ENCODE data around the gene STX16.

STX16 gene

GRCh38 chr20:58669287-58670006 is 18.4 kb downstream of the STX16 start:
- TF ChIP-seq, protein P1, sequence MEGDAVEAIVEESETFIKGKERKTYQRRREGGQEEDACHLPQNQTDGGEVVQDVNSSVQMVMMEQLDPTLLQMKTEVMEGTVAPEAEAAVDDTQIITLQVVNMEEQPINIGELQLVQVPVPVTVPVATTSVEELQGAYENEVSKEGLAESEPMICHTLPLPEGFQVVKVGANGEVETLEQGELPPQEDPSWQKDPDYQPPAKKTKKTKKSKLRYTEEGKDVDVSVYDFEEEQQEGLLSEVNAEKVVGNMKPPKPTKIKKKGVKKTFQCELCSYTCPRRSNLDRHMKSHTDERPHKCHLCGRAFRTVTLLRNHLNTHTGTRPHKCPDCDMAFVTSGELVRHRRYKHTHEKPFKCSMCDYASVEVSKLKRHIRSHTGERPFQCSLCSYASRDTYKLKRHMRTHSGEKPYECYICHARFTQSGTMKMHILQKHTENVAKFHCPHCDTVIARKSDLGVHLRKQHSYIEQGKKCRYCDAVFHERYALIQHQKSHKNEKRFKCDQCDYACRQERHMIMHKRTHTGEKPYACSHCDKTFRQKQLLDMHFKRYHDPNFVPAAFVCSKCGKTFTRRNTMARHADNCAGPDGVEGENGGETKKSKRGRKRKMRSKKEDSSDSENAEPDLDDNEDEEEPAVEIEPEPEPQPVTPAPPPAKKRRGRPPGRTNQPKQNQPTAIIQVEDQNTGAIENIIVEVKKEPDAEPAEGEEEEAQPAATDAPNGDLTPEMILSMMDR (IDR thresholded peaks at IDR 0.05; ENCODE audit: insufficient read depth, low read depth, low read length, missing control alignments) = no peak
- no peak for DNase-seq (ENCODE audit: low read depth)

GRCh38 chr20:58670102-58670501 is 19.0 kb downstream of the STX16 start:
- TF ChIP-seq, protein P1 (IDR thresholded peaks at IDR 0.05; ENCODE audit: insufficient read depth, low read depth, low read length, missing control alignments) = no peak
- no peak for DNase-seq (ENCODE audit: low read depth)
- no peak overlapping the region for H3K4me3 ChIP-seq (ENCODE audit: low read length)

More at GRCh38 chr20:58669287-58670006, 18.4 kb downstream of the STX16 start:
- H3K4me3 ChIP-seq (ENCODE audit: low read length) = no peak overlapping the region

GRCh38 chr20:58670659-58671058 is 19.6 kb downstream of the STX16 start:
- DNase-seq (ENCODE audit: low read depth) = no peak
- H3K4me3 ChIP-seq (ENCODE audit: low read length) = no peak overlapping the region
- TF ChIP-seq, protein P1 (IDR thresholded peaks at IDR 0.05; ENCODE audit: insufficient read depth, low read depth, low read length, missing control alignments) = no peak

DNA sequence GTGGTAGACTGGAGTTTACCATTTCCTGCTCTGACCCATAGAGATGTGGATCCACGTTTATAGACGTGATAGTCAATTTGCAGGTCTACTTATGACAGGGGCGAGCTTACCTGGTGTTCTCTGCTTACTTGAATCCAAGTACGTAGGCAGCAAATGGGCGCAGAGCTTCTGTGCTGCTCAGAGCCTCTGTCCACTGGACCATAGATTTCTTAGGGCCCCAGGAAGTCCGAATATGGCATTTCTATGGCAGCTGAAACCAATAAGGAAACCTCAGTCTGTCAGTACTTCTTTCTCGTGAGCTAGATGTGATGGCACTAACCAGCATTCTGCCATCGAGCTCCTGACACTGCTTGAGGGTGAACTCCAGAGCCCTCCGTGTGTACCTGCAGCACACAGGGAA is 22.0 kb downstream of the STX16 start:
- TF ChIP-seq, protein P1 (IDR thresholded peaks at IDR 0.05; ENCODE audit: insufficient read depth, low read depth, low read length, missing control alignments) = no peak
- no peak overlapping the region for H3K4me3 ChIP-seq (ENCODE audit: low read length)

DNA sequence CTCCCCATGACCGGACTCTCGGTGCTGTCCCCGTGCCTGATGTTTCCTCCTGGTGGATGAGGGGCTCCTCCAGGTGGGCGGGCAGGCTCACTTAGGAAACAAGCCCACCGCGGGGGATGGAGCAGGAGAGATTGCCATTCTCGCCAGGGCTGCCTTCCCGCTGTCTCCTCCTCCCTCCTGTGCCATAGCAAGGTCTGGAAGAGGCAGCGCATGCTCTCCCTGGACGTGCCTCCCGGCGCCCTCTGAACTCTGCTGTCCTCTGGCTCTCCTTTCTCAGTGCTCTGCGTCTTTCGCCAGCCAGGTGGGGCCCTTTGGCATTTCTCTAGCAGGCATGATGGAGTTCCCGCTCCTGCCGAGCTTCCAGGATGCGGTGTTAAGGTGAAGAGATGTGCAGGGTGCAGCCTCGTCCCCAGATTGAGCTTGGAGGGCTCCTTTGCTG is 24.1 kb downstream of the STX16 start:
- no peak for DNase-seq (ENCODE audit: low read depth)
- TF ChIP-seq, protein P1 (IDR thresholded peaks at IDR 0.05; ENCODE audit: insufficient read depth, low read depth, low read length, missing control alignments) = no peak
- no peak overlapping the region for H3K4me3 ChIP-seq (ENCODE audit: low read length)

More for the DNA sequence above, 22.0 kb downstream of the STX16 start:
- DNase-seq (ENCODE audit: low read depth) = no peak

- no peak overlapping the region for H3K4me3 ChIP-seq (ENCODE audit: low read length)
- TF ChIP-seq, protein P1 (IDR thresholded peaks at IDR 0.05; ENCODE audit: insufficient read depth, low read depth, low read length, missing control alignments) = no peak
- no peak for DNase-seq (ENCODE audit: low read depth)
Observed at GRCh38 chr20:58675641-58676040, 24.6 kb downstream of the STX16 start.

GRCh38 chr20:58676161-58676560 is 25.1 kb downstream of the STX16 start:
- DNase-seq (ENCODE audit: low read depth) = no peak
- TF ChIP-seq, protein P1 (IDR thresholded peaks at IDR 0.05; ENCODE audit: insufficient read depth, low read depth, low read length, missing control alignments) = no peak
- no peak overlapping the region for H3K4me3 ChIP-seq (ENCODE audit: low read length)
